GM12892 (cell line): ENCODE measurements around the gene DENND4B.

Experiments
- POLR2A ChIP-seq: IDR thresholded peaks from 2 replicates; pipeline ENCODE4 v1.6.1; 2011; ENCODE audit warnings: low read depth, low read length, control low read depth
- TAF1 ChIP-seq: IDR thresholded peaks from 2 replicates; pipeline ENCODE4 v1.6.1; 2011; ENCODE audit warnings: low read depth, mild to moderate bottlenecking, control low read depth, low read length, borderline replicate concordance

GRCh38 chr1:153883223-153883622, 63.3 kb downstream of the DENND4B start:
- TF ChIP-seq POLR2A (no peak), TAF1 (no peak)
